Measurements from ENCODE around the gene TP53TG5. TPM values are rescaled to one million over a fixed set of nuclear protein-coding genes. Genes with fewer than 3 reads are reported as not detected.

Gene TP53TG5
- polyA plus RNA-seq, 1 donor (not counting 4 experiments of a cell fraction or from before 2014, with no cell fraction given) = not detected

- no peak overlapping the region for H3K4me3 ChIP-seq (ENCODE audit: control insufficient read depth in 2 of 3, extremely low read depth in 1 of 3, insufficient read depth in 2 of 3, low read depth in 1 of 3, low read length in 3 of 3)
- no peaks in the 10 kb centered on the region for H3K9me1 ChIP-seq (ENCODE audit: control insufficient read depth, extremely low read depth, insufficient read depth, low read length)
- no peak for DNase-seq (ENCODE audit: low read depth, low spot score)
- no peak overlapping the region for H2AFZ ChIP-seq (ENCODE audit: control insufficient read depth, low read length)
- no peaks in the 10 kb centered on the region for H3K79me2 ChIP-seq (ENCODE audit: control insufficient read depth, insufficient read depth, low read length)
- dilution Hi-C loops (cut with MboI; ENCODE audit: extremely low pct_ligation_motif_present, low sequenced_read_pairs) = no loop called here
- no peaks in the 10 kb centered on the region for H4K20me1 ChIP-seq (ENCODE audit: control insufficient read depth, extremely low read depth, insufficient read depth, low read length)
- H3K27ac ChIP-seq (ENCODE audit: control insufficient read depth, insufficient read depth, low read length) = no peak overlapping the region
- peaks cover 47% of the 10 kb centered on the region for H3K4me1 ChIP-seq (ENCODE audit: control insufficient read depth, extremely low read depth, insufficient read depth, low read length)
- no peak overlapping the region for H3K9ac ChIP-seq (ENCODE audit: control insufficient read depth, extremely low read depth, insufficient read depth, low read length)
- no peaks in the 10 kb centered on the region for H3K36me3 ChIP-seq (ENCODE audit: control insufficient read depth in 2 of 2, extremely low read depth in 1 of 2, insufficient read depth in 2 of 2, low read length in 2 of 2)
- peak overlapping the region; percentile 72 for H3K4me2 ChIP-seq (ENCODE audit: control insufficient read depth, extremely low read depth, insufficient read depth, low read depth, low read length)
- peak; percentile 44 for FAIRE-seq
- no peaks in the 10 kb centered on the region for H3K27me3 ChIP-seq (ENCODE audit: control insufficient read depth, extremely low read depth, insufficient read depth, low read length)
- H3K9me3 ChIP-seq (ENCODE audit: control insufficient read depth, low read depth, low read length) = no peaks in the 10 kb centered on the region
- TF ChIP-seq EZH2 (IDR thresholded peaks at IDR 0.05; ENCODE audit: low read length) (no peak), CTCF (optimal IDR thresholded peaks at IDR 0.05 in 1 of 3, IDR thresholded peaks at IDR 0.05 in 1 of 3, conservative IDR thresholded peaks at IDR 0.05 in 1 of 3; ENCODE audit: extremely low read depth in 1 of 3, insufficient read depth in 2 of 3, low read length in 3 of 3) (no peak)
These were observed 22.7 kb downstream of the TP53TG5 start for GRCh38 chr20:45355209-45356084.

- dilution Hi-C loops (cut with MboI; ENCODE audit: extremely low pct_ligation_motif_present, low sequenced_read_pairs) = no loop called here
- H2AFZ ChIP-seq (ENCODE audit: control insufficient read depth, low read length) = no peak overlapping the region
- FAIRE-seq = no peak
These were observed 23.5 kb downstream of the TP53TG5 start for GRCh38 chr20:45354423-45355208.

More at GRCh38 chr20:45354423-45355208, 23.5 kb downstream of the TP53TG5 start:
- Histone ChIP-seq H3K9me1 (ENCODE audit: control insufficient read depth, extremely low read depth, insufficient read depth, low read length) (no peaks in the 10 kb centered on the region), H4K20me1 (ENCODE audit: control insufficient read depth, extremely low read depth, insufficient read depth, low read length) (no peaks in the 10 kb centered on the region), H3K36me3 (ENCODE audit: control insufficient read depth in 2 of 2, extremely low read depth in 1 of 2, insufficient read depth in 2 of 2, low read length in 2 of 2) (no peaks in the 10 kb centered on the region), H3K27me3 (ENCODE audit: control insufficient read depth, extremely low read depth, insufficient read depth, low read length) (no peaks in the 10 kb centered on the region), H3K4me2 (ENCODE audit: control insufficient read depth, extremely low read depth, insufficient read depth, low read depth, low read length) (peak overlapping the region; percentile 72), H3K9ac (ENCODE audit: control insufficient read depth, extremely low read depth, insufficient read depth, low read length) (no peak overlapping the region), H3K4me1 (ENCODE audit: control insufficient read depth, extremely low read depth, insufficient read depth, low read length) (peaks cover 40% of the 10 kb centered on the region), H3K79me2 (ENCODE audit: control insufficient read depth, insufficient read depth, low read length) (no peaks in the 10 kb centered on the region), H3K9me3 (ENCODE audit: control insufficient read depth, low read depth, low read length) (no peaks in the 10 kb centered on the region), H3K27ac (ENCODE audit: control insufficient read depth, insufficient read depth, low read length) (no peak overlapping the region), H3K4me3 (ENCODE audit: control insufficient read depth in 2 of 3, extremely low read depth in 1 of 3, insufficient read depth in 2 of 3, low read depth in 1 of 3, low read length in 3 of 3) (no peak overlapping the region)
- TF ChIP-seq EZH2 (IDR thresholded peaks at IDR 0.05; ENCODE audit: low read length) (no peak), CTCF (optimal IDR thresholded peaks at IDR 0.05 in 1 of 3, IDR thresholded peaks at IDR 0.05 in 1 of 3, conservative IDR thresholded peaks at IDR 0.05 in 1 of 3; ENCODE audit: extremely low read depth in 1 of 3, insufficient read depth in 2 of 3, low read length in 3 of 3) (no peak)
- DNase-seq (ENCODE audit: low read depth, low spot score) = no peak

All from keratinocyte (primary cell).